ENCODE data around the gene FOXN4. TPM values are rescaled to one million over a fixed set of nuclear protein-coding genes. Genes with fewer than 3 reads are reported as not detected.

The FOXN4 gene
- total RNA-seq, 1 donor from 2014 or later, result not detected

DNA sequence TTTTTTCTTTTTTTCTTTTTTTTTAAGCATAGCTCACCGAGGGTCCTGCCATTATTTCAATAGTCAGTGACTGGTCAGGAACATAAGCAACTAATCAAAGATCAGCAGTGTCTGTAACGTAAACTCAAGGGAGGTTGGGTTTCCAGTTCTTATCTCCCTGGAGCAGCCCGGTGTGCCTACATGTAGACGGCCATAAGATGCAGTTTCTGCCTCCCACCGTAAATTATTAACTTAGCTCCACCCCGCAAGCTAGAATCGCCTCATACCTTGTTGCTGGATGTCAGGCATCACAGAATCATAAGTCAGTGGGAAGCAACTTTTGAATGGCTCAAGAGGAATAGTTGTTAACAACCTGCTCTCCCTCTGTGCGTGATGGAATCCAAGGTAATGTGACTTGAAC is 38.5 kb upstream of the FOXN4 start, which contains the start of gene MYO1H:
TSS of gene MYO1H (plus strand) at position 312 of the 400 bp plus-strand sequence. CDS start at position 373, 61 bp downstream.
- no peaks in the 10 kb centered on the region for H3K27me3 ChIP-seq
- no peak for DNase-seq (ENCODE audit: low spot score in 2 of 2)
- no peak within 1 kb of the TSS for H3K27ac ChIP-seq
- TF ChIP-seq, protein P1, sequence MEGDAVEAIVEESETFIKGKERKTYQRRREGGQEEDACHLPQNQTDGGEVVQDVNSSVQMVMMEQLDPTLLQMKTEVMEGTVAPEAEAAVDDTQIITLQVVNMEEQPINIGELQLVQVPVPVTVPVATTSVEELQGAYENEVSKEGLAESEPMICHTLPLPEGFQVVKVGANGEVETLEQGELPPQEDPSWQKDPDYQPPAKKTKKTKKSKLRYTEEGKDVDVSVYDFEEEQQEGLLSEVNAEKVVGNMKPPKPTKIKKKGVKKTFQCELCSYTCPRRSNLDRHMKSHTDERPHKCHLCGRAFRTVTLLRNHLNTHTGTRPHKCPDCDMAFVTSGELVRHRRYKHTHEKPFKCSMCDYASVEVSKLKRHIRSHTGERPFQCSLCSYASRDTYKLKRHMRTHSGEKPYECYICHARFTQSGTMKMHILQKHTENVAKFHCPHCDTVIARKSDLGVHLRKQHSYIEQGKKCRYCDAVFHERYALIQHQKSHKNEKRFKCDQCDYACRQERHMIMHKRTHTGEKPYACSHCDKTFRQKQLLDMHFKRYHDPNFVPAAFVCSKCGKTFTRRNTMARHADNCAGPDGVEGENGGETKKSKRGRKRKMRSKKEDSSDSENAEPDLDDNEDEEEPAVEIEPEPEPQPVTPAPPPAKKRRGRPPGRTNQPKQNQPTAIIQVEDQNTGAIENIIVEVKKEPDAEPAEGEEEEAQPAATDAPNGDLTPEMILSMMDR (IDR thresholded peaks at IDR 0.05), result no peak
- no peaks in the 10 kb centered on the region for H3K9me3 ChIP-seq
- no peak within 1 kb of the TSS for H3K4me3 ChIP-seq
- H3K36me3 ChIP-seq, result no peaks in the 10 kb centered on the region
- intact Hi-C loops (cut with DNase I), result no loop called here
- no peaks in the 10 kb centered on the region for H3K4me1 ChIP-seq

DNA sequence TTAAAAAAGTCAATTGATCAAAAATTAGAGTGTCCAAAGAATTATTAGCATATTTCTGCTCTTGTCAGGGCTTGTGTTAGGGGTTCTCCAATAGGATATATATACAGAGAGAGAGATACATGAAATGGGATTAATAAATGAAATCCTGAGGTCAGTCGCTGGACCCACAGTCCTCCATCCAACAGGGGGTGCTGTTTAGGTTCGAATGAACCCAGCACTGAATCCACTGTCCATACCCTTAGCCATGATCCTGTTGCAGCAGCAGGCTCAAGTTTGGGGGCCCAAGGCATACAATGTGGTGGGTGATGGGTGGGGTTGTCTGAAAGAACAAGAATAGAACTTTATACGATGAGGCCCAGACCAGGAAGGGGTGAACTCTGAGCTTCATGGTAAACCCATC is 37.8 kb upstream of the FOXN4 start:
- Histone ChIP-seq H3K9me3 (no peaks in the 10 kb centered on the region), H3K27me3 (no peaks in the 10 kb centered on the region), H3K4me1 (no peaks in the 10 kb centered on the region), H3K4me3 (no peak overlapping the region), H3K27ac (no peak overlapping the region), H3K36me3 (no peaks in the 10 kb centered on the region)
- intact Hi-C loops (cut with DNase I), result no loop called here
- DNase-seq (ENCODE audit: low spot score in 2 of 2), result no peak
- TF ChIP-seq, protein P1 (IDR thresholded peaks at IDR 0.05), result no peak

DNA sequence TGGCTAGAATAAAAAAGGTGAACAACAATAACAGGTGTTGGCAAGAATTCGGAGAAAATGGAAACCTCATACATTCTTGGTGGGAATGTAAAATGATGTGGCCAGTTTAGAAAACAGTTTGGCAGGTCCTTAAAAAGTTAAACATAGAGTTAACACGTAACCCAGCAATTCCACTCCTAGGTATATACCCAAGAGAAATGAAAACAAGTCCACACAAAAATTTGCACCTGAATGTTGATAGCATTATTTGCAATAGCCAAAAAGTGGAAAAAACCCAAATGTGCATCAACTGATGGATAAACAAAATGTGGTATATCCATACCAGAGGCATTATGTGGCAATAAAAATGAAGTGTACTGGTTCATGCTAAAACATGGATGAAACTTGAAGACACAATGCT is 36.3 kb upstream of the FOXN4 start:
- H3K27me3 ChIP-seq, result no peaks in the 10 kb centered on the region
- no peaks in the 10 kb centered on the region for H3K4me1 ChIP-seq
- H3K9me3 ChIP-seq, result no peaks in the 10 kb centered on the region
- DNase-seq (ENCODE audit: low spot score in 2 of 2), result no peak
- no peaks in the 10 kb centered on the region for H3K36me3 ChIP-seq
- no peak overlapping the region for H3K4me3 ChIP-seq
- TF ChIP-seq, protein P1 (IDR thresholded peaks at IDR 0.05), result no peak
- H3K27ac ChIP-seq, result no peak overlapping the region
- intact Hi-C loops (cut with DNase I), result no loop called here

DNA sequence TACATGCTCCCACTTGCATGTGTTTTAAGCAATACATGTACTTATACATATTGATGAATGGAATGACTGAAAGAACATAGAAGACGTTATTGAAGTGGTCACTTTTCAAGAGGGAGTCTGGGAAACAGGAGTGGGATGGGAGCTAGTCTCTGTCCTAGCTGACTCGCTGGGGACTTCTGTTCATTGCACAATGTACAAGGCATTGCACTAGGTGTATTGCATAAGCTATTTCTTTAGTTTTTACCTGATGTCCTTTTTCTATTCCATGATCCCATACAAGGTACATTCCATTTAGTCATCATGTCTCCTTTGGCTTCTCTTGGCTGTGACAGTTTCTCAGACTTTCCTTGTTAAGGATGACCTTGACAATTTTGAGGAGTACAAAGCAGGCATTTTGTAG is 34.6 kb upstream of the FOXN4 start:
- H3K4me1 ChIP-seq, result no peaks in the 10 kb centered on the region
- H3K27me3 ChIP-seq, result no peaks in the 10 kb centered on the region
- no peaks in the 10 kb centered on the region for H3K9me3 ChIP-seq
- no peak for DNase-seq (ENCODE audit: low spot score in 2 of 2)
- TF ChIP-seq, protein P1 (IDR thresholded peaks at IDR 0.05), result no peak
- H3K27ac ChIP-seq, result no peak overlapping the region
- H3K36me3 ChIP-seq, result no peaks in the 10 kb centered on the region
- no peak overlapping the region for H3K4me3 ChIP-seq
- intact Hi-C loops (cut with DNase I), result no loop called here

DNA sequence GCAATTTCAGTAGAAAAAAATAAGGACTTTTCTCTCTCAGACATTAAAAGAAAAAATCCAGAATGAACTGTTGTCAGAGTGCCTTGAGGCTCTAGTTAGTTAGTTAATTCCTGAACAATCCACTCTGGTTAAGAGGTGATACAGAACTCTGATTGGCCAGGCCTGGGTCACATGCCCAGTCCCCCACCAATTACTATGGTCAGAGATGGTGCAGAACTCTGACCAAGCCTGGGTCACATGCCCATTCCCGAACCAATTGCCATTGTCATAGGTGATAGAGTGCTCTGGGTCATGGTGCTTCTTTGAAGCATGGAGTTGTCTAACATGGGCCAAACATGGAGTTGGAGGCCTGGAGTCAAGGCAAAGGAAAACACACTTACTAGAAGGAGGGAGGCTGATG is 27.5 kb upstream of the FOXN4 start:
- TF ChIP-seq, protein P1 (IDR thresholded peaks at IDR 0.05), result no peak
- no peaks in the 10 kb centered on the region for H3K9me3 ChIP-seq

DNA sequence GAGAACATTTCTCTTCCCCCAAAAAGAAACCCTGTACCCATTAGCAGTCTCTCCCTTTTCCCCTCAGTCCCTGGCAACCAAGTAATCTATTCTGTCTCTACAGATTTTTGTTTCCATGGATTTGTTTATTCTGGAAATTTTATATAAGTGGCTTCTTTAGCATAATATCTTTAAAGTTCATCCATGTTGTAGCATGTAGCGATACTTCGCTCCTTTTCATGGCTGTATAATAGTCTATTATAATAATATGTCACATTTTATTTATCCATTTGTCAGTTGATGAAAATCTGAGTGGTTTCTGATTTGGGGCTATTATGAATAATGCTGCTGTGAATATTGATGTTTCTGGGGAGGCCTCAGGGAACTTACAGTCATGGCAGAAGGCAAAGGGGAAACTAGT is 25.8 kb upstream of the FOXN4 start:
- TF ChIP-seq, protein P1 (IDR thresholded peaks at IDR 0.05), result no peak
- intact Hi-C loops (cut with DNase I), result no loop called here
- no peak overlapping the region for H3K4me3 ChIP-seq

More for the DNA sequence above, 27.5 kb upstream of the FOXN4 start:
- intact Hi-C loops (cut with DNase I), result no loop called here
- Histone ChIP-seq H3K4me1 (no peaks in the 10 kb centered on the region), H3K27ac (no peak overlapping the region), H3K27me3 (no peaks in the 10 kb centered on the region), H3K36me3 (no peaks in the 10 kb centered on the region), H3K4me3 (no peak overlapping the region)
- no peak for DNase-seq (ENCODE audit: low spot score in 2 of 2)

More for the DNA sequence above, 25.8 kb upstream of the FOXN4 start:
- no peak for DNase-seq (ENCODE audit: low spot score in 2 of 2)
- Histone ChIP-seq H3K27me3 (no peaks in the 10 kb centered on the region), H3K9me3 (no peaks in the 10 kb centered on the region), H3K36me3 (no peaks in the 10 kb centered on the region), H3K27ac (no peak overlapping the region), H3K4me1 (no peaks in the 10 kb centered on the region)
